Measurements from ENCODE around the gene KRT76. TPM values are rescaled to one million over a fixed set of nuclear protein-coding genes. Genes with fewer than 3 reads are reported as not detected.

Gene KRT76
- total and polyA plus RNA-seq, 10 of the 15 experiments (the other 5 are each of a cell fraction or from before 2014, with no cell fraction given) = not detected

GRCh38 chr12:52807544-52808470 lies 30.7 kb upstream of the KRT76 start (continued):
- TF ChIP-seq ZBTB4 (CRISPR knock-in tag; IDR thresholded peaks at IDR 0.05) (no peak), POU2F2 (IDR thresholded peaks at IDR 0.05; ENCODE audit: borderline replicate concordance, low read depth, low read length) (no peak), ZBED1 (IDR thresholded peaks at IDR 0.05; ENCODE audit: borderline replicate concordance) (no peak), SIN3A (IDR thresholded peaks at IDR 0.05; ENCODE audit: low read depth, low read length) (no peak), CBX3 (IDR thresholded peaks at IDR 0.05; ENCODE audit: borderline replicate concordance, low read depth) (no peak), PML (IDR thresholded peaks at IDR 0.05; ENCODE audit: low read length) (no peak)

- ATAC-seq (no peak), FAIRE-seq (no peak), DNase-seq (ENCODE audit: low read depth, low spot score) (no peak)
- CTCF ChIA-PET = no interaction called here
- no peaks in the 10 kb centered on the region for H3K36me3 ChIP-seq (ENCODE audit: control insufficient read depth in 2 of 2, insufficient read depth in 2 of 2, low read length in 1 of 2)
- intact Hi-C loops (cut with micrococcal nuclease; ENCODE audit: unreplicated experiment) = no loop called here
- POLR2A ChIA-PET = no interaction called here
- H3K4me2 ChIP-seq (ENCODE audit: control insufficient read depth, insufficient read depth) = no peak overlapping the region
- no peak overlapping the region for H3K9ac ChIP-seq (ENCODE audit: control insufficient read depth, insufficient read depth, low read length)
- in situ Hi-C loops (cut with MboI) = no loop called here
- H3K4me3 ChIP-seq = no peak overlapping the region
- H2AFZ ChIP-seq (ENCODE audit: control insufficient read depth, low read depth, low read length) = no peak overlapping the region
- H3K4me1 ChIP-seq (ENCODE audit: control insufficient read depth, insufficient read depth, low read length) = no peaks in the 10 kb centered on the region
- 14% methylated on average over 11 of the region's 11 CpGs for WGBS (ENCODE audit: insufficient coverage, insufficient replicate concordance, low lambda C conversion rate, missing lambda C conversion rate)
- H4K20me1 ChIP-seq (ENCODE audit: control insufficient read depth, insufficient read depth) = no peaks in the 10 kb centered on the region
- SMC1A ChIA-PET (ENCODE audit: uncharacterized antibody, unreplicated experiment) = no interaction called here
- H3K79me2 ChIP-seq (ENCODE audit: control insufficient read depth, insufficient read depth, low read length) = no peaks in the 10 kb centered on the region
- no TSS peak for BruUV-seq (replicated peaks)
- H3K9me3 ChIP-seq (replicated peaks; ENCODE audit: control insufficient read depth, insufficient read depth, low read length) = no peaks in the 10 kb centered on the region
- RAD21 ChIA-PET (ENCODE audit: unreplicated experiment) = interaction anchor here (0.5 kb wide), 1 partner anchor 687 kb away, joined by 3 read pairs; no protein-coding TSS in a partner anchor
- peaks cover 0 to 5% of the 10 kb centered on the region in 2 experiments; a peak in 1 of 4 replicates for H3K27me3 ChIP-seq (replicated peaks in 1 of 2; ENCODE audit: control insufficient read depth in 2 of 2, insufficient read depth in 2 of 2, low read length in 1 of 2)
- H3K27ac ChIP-seq (ENCODE audit: control insufficient read depth, insufficient read depth) = no peak overlapping the region
- TF ChIP-seq CBFB (IDR thresholded peaks at IDR 0.05; ENCODE audit: low read depth) (no peak), NKRF (conservative IDR thresholded peaks at IDR 0.05) (no peak), SUPT20H (IDR thresholded peaks at IDR 0.05; ENCODE audit: borderline replicate concordance, control insufficient read depth, low read depth, low read length) (no peak), SMAD1 (IDR thresholded peaks at IDR 0.05; ENCODE audit: low read depth, partially characterized antibody) (no peak), GATAD2B (conservative IDR thresholded peaks at IDR 0.05; ENCODE audit: low read depth) (no peak), RBBP5 (conservative IDR thresholded peaks at IDR 0.05) (no peak), MEF2B (IDR thresholded peaks at IDR 0.05; ENCODE audit: partially characterized antibody, poor library complexity, severe bottlenecking) (no peak), PAX5 (IDR thresholded peaks at IDR 0.05; ENCODE audit: borderline replicate concordance, low read depth, low read length) (no peak)
These were observed 29.8 kb upstream of the KRT76 start for GRCh38 chr12:52806821-52807543.

Data from GM12878 (cell line).